HG03108 (cell line): Measurements from ENCODE around the gene CRYBG1.
"Not testable (repeated sequence)": the region's sequence is repeated elsewhere in the genome, so short reads cannot be mapped to it uniquely, and the experiment has no call there.

ENCODE experiments used
- ATAC-seq: cut with Tn5 transposase; IDR thresholded peaks from one replicate; pipeline ENCODE4 v1.9.1; 2021; ENCODE audit warnings: moderate library complexity; ENCODE audit not compliant: unreplicated experiment

CRYBG1 gene

DNA sequence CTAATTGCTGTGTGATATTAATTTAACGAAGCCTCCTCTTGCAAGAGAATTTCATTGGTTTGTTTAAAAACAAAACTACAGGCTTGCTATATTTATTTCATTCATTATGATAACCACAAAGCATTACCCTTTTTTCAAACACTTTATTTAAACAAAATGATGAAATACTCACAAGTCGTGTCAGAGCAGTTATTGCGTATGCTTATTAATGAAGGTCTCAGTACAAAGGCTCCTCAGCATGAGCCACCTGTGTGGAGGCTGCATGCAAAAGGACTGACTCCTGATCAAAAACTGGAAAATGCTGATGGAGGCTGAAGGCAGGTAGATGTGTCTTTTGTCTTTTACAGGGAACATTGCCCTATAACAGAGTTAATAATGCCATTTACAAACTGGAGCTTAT, 130.5 kb downstream of the CRYBG1 start:
- no peak for ATAC-seq

- ATAC-seq: no peak
These were observed 134.5 kb downstream of the CRYBG1 start for GRCh38 chr6:106495014-106495413.

DNA sequence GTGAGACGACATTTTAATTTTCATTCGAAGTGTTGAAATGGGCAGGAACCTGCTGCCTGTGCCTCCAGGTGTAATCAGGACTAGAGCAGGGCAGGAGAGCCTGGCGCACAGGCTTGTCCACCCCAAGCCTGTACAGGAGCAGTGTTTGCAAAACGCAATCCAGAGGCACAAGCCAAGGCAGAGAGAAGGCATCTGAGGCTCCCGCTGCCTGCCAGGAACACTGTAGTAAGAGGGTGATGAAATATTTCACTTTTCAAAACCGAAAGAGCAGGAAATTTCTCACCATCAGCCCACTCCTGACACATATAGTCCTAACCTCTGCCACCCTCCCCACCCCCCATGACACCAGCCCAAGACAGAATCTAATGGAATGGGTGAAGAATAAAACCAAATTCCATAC, 136.3 kb downstream of the CRYBG1 start:
- ATAC-seq: no peak

GRCh38 chr6:106501960-106502371, 141.4 kb downstream of the CRYBG1 start:
- no peak for ATAC-seq

DNA sequence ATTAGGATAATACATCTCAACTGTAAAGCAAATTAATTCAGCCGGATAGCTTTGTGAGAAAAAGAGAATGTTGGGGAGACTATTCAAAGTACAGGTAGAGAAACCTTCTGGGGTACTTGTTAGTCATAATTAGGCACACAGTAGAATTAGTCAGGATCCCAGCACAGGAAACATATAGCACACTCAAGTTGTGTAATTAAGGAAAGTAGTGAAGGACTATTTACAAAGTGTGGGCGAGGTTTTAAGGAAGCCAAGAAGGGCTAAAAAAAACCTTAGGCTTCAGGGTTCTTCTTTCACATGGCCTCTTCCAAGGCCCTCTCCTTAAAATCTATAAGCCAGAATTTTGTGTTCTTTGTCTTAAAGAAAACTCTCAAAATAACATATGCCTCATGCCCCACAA, 142.0 kb downstream of the CRYBG1 start:
- ATAC-seq: no peak

DNA sequence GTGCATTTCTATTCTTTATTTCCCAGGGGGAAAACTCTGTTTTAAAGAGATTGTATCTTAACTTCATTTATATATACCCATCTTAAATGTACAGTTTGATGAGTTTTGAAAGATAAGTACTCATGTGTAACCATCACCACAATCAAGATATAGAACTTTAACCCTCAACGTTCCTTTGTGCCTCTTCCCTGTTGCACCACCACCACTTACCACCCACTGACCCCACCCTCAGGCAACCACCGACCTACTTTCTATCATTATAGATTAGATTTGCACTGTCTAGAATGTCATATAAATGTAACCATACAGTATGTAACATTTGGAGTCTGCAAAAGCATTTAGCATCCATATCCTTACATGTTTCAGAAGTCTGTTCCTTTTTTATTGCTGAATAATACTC, 147.8 kb downstream of the CRYBG1 start:
- ATAC-seq: no peak

GRCh38 chr6:106508834-106509233, 148.3 kb downstream of the CRYBG1 start:
- ATAC-seq: no peak

DNA sequence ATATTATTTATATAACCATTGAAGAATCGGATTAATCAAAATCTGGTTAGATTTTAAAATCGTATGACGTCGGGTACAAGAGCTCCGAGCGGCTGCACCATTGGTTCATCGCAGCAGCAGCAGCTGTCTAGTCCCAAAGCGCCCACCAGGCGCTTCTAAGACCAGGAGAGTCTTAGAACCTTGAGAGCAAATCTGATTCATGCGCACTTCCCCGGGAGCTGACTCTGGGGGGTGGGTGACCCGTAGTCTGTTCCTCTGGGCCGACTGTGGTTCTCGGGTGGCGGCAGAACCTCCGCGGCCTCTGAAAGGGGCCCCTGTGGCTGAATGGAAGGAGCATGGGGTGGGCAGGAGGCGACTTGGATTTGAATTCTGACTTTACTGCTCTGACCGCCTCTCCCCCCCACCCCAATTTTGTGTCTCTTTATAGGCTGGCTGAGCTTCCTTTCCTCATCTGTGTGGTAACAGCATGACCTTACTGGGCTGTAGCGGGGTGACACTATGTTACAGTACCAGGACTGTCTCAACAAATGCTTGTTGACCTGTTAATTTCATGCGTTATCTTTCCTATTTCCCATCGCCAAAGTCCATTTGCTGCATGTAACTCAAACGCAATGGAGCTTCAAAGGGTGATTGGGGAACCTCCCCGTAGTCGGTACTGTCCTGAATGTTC, 149.0 kb downstream of the CRYBG1 start:
- no peak for ATAC-seq

DNA sequence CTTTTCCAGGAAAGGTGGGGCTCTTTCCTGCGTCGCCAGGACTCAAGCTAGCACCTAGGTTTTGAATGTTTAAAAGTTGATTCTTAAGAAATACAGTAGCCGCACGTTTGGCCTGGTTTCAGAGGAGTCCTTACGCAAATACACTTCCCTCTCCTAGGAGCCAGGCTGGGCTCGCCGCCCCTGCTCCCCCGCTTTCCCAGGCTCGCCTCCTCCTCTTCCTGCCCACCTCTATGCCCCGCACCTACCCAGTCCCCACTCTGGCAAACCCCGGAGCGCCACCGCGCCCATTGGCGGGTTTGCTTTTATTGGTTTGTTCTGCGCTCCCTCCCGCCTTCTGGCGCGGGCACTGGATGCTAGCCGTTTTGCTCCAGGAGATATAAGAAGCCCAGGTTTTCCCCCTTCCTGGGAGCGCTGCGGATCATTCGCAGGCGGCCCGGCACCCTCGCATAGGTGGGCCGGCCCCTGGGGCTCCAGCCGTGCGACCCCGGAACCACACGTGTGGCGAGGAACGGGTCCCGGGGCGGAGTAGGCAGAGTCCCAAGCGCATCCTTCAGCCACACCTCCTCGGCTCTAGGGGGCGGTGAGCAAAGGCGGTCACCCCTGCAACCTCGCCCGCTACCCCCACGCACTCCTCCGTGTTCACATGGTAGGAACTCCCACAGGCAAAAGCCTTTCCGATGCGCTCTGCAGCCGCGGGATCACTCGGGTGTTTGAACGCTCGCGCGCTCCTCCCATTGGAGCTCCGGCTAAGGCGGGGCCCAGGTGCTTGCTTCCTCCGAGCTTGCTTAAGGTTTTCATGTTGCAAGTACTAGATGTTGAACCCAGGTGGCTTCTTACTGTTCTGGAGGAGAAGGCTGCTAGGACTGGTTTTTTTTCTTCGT, 149.8 kb downstream of the CRYBG1 start:
- peak; percentile 40 for ATAC-seq

DNA sequence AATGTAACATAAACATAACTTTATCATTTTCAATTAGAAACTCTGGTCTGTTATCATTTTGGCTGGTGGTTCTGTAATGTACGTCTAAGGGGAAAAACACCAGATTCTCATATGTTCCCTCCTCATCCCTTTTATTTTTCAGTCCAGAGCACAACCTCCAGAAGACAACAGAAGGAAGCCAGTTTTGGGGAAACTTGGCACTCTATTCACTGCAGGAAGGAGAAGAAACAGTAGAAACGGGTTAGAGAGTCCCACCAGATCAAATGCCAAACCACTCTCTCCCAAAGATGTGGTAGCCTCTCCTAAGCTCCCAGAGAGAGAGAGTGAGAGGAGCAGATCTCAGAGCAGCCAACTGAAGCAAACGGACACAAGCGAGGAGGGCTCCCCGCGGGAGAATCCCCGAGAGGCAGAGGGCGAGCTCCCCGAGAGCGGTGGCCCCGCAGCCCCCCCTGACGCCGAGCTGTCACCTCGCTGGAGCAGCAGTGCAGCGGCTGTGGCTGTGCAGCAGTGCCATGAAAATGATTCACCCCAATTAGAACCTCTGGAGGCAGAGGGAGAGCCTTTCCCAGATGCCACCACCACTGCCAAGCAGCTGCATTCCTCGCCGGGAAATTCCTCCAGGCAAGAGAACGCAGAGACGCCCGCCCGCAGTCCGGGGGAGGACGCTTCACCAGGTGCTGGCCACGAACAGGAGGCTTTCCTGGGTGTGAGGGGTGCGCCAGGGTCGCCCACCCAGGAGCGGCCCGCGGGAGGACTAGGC, 151.0 kb downstream of the CRYBG1 start:
- ATAC-seq: no peak

DNA sequence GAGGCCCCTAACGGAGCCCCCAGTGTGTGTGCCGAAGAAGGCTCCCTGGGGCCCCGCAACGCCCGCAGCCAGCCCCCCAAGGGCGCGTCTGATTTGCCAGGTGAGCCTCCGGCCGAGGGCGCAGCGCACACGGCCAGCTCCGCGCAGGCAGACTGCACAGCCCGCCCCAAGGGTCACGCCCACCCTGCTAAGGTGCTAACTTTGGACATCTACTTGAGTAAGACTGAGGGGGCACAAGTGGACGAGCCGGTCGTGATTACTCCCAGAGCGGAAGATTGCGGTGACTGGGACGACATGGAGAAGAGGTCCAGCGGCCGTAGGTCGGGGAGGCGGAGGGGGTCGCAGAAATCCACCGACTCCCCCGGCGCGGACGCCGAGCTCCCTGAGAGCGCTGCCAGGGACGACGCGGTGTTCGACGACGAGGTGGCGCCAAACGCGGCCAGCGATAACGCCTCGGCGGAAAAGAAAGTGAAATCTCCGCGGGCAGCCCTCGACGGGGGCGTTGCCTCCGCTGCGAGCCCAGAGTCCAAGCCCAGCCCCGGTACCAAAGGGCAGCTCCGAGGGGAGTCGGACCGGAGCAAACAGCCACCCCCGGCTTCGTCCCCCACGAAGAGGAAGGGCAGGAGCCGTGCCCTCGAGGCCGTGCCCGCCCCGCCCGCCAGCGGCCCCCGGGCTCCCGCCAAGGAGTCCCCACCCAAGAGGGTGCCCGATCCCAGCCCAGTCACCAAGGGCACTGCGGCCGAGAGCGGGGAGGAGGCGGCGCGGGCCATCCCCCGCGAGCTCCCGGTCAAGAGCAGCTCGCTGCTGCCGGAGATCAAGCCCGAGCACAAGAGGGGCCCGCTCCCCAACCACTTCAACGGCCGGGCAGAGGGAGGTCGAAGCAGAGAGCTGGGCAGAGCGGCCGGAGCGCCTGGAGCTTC, 151.8 kb downstream of the CRYBG1 start:
- peak; percentile 40 for ATAC-seq

GRCh38 chr6:106512968-106513574, 152.6 kb downstream of the CRYBG1 start:
- no peak for ATAC-seq

DNA sequence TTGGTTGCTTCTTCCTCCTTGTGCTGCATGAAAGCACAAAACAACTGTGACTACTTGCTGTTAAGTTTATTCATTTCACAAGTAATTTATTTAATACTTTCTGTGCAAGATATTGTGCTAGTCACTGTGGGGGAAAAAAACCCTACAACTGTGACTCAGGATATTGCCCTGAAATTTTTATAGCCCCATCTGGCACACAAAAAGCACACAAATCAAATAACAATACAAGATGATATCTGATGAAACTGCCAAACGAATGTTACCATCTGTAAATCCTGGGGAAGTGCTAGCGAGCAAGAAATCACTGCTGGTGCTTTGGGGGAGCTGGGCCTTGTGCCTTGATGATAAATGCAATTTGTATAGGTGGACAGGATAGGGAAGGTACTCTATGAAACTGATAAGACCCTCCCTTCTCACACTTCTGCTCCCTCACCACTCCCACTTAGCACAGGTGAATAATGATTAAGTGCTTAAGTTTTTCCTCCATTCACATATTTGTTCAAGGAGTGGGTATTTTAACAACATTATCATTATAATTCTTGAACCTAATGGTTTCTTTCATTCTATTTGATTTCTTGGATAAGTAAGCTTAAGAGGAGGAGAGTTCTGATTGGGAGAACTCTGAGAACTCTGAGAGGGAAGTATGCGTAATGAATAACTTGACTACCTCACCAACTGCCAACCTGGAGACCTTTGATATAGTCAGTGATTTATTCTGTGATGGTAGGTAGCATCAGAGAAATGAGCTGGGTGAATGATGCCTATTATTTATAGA, 153.5 kb downstream of the CRYBG1 start:
- no peak for ATAC-seq

DNA sequence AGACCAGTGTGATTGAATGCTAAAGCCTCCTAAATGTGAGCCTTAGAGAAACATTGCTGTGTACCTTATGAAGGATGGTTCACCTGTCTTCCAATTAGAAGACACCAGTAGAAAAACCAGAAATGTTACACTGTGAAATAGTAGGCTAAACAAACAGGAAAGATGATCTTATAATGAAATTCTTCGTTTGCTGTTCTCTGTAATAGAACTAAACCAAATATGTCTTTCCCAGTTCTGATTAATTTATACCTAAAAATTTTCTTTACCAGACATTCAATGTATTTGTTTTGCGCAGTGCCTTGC, 154.0 kb downstream of the CRYBG1 start:
- ATAC-seq: no peak

- ATAC-seq: not testable (repeated sequence)
These were observed 155.1 kb downstream of the CRYBG1 start for GRCh38 chr6:106515582-106515981.

GRCh38 chr6:106516616-106517015, 156.1 kb downstream of the CRYBG1 start:
- no peak for ATAC-seq

DNA sequence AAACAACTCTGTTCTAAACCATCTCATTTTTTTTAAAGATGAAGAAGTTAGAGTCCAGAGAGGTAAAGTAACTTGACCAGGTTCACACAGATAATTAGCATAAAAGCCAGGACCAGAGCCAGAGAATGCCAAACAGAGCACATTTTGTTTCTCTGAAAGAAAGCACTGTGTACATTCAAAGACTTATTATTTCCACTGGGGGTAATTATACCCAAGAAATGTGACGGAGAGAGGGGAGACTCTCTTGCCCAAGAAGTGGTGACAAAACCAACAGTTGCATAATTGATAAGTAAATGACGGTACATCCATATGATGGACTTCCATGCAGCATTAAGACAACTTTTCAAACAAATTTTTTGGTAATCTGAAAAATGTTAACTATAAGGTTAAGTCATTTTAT, 157.2 kb downstream of the CRYBG1 start:
- ATAC-seq: no peak

- ATAC-seq: no peak
These were observed 158.2 kb downstream of the CRYBG1 start for GRCh38 chr6:106518748-106519147.
